ENCODE measurements around the gene IRF2BP1.
"Not testable (repeated sequence)": the region's sequence is repeated elsewhere in the genome, so short reads cannot be mapped to it uniquely, and the experiment has no call there.

The IRF2BP1 gene

GRCh38 chr19:45881082-45881908, 4.6 kb downstream of the IRF2BP1 start:
- DNase-seq = peak; percentile 35

GRCh38 chr19:45879971-45880370, 6.0 kb downstream of the IRF2BP1 start:
- no peak for DNase-seq

- DNase-seq = no peak
These were observed 6.9 kb downstream of the IRF2BP1 start for GRCh38 chr19:45879055-45879454.

DNA sequence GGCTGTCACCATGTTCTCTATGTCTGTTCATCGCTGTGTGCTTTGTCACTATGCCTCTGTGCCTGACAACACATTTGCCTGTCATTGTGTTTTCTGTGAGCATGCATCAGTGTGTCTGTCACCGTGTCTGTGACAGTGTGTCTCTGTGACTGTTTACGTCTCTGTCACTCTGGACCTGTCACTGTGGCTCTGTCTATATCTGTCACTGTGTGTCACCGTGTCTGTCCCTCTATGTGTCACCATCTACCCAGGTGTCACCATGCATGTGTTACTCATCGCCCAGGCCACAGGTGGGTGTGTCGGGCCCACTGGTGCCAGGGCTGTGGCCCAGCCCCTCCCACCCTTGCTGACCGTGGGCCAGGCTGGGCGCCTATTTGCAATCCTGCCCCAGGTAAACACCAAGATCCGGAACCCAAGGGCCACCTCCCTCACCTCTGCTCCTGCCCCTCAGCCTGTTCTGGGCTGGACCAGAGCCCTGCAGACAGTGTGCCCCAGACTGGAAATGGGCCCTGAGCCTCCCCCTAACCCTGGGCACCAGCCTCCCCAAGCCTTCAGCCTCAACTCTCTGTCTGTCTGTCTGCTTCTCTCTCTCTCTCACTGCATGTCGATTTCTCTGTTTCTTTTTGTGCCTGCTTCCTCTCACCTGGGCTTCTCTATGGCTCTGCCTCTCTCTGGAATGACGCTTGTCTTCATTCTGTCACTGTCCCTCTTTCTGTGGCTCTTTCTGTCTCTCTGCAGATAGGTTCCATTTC, 7.7 kb downstream of the IRF2BP1 start:
- DNase-seq = no peak

- DNase-seq = no peak
These were observed 9.3 kb downstream of the IRF2BP1 start for GRCh38 chr19:45876411-45877197.

GRCh38 chr19:45876161-45876410, 9.9 kb downstream of the IRF2BP1 start:
- peak; percentile 52 for DNase-seq

DNA sequence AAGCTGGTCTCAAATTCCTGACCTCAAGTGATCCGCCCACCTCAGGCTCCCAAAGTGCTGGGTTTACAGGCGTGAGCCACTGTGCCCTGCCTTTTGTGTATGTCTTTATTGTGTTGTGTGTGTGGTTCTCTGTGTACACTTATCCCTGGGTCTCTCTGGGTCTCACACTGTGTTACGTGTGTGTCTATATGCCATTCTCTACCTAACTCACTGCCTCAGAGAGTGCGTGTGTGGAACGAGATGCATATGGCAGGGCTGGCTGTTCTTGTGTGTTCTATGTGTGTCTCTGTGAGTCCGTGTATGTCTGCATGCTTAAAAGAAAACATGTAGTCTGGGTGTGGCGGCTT, 11.3 kb downstream of the IRF2BP1 start:
- DNase-seq = no peak

- no peak for DNase-seq
These were observed 12.6 kb downstream of the IRF2BP1 start for GRCh38 chr19:45873219-45873772.

GRCh38 chr19:45872095-45872919, 13.6 kb downstream of the IRF2BP1 start:
- DNase-seq = no peak

DNA sequence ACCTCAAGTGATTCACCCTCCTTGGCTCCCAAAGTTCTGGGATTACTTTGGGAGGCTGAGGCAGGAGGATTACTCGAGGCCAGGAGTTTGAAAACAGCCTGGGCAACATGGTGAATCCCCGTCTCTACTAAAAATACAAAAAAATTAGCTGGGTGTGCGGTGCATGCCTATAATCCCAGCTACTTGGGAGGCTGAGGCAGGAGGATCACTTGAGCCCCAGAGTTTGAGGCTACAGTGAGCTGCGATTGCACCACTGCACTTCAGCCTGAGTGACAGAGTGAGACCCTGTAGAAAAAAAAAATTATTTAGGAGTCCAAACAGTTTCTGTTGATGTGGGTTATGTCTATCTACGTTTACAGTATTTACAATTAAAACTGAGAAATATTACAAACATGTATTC, 15.1 kb downstream of the IRF2BP1 start:
- no peak for DNase-seq

- not testable (repeated sequence) for DNase-seq
These were observed 18.7 kb downstream of the IRF2BP1 start for GRCh38 chr19:45867241-45867640.

GRCh38 chr19:45866400-45867176, 19.4 kb downstream of the IRF2BP1 start:
- no peak for DNase-seq

DNA sequence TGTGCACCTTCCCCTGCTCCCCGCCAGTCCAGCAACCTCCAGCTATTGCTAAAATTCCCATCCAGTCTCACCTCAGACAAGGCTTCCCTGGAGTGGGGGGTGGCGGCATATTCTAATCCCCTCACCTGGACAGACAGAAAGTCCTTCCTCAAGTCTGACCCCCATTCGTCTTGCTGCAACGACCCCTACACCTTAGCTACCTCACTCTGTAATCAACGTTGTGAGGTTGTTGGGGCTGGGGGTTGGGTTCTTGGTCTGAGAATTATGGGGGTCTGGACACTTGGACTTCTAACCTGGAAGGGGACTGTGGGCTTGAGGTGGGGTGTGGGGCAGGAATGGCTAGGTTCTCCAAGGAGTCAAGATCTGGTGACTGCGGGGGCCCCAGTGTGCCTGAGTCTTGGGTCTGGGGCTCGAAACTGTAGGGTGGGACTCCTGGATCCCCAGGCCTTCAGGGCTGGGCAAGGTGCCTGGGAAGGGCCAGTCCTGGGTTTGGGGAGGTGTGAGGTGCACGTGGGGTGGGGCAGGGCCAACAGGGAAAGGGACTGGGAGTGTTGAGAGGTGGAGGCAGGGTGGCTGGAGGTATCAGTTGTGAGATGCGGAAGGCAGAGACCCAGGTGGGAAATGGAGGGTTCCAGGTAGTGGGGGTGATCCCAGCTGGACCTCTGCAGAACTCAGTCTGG, 20.5 kb downstream of the IRF2BP1 start:
- DNase-seq = no peak

DNA sequence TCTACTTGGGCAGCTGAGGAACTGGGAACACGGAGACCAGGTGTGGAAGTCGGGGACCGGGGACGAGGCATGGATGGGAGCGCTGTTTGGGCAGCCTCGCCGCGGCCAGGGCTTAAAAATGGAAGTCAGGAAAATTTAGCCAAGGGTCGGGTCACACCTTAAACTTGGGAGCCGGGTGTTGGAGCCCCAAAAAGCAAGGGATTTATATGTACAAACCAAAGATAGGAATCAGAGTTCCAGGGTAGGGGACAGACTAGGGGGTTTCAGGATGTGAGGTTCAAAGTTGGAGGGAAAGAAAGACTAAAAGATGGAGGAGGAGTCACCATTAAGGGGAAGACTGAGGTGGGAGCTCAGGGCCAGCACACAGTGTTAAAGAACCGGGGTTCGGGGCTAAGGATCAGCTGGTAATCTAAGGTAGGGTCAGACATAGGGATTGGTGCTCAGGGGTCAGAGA, 21.3 kb downstream of the IRF2BP1 start:
- no peak for DNase-seq

- DNase-seq = peak; percentile 65
These were observed 21.9 kb downstream of the IRF2BP1 start, which contains the start of gene FOXA3 for GRCh38 chr19:45863840-45864628. Gene FOXA3, plus strand, starts transcription at chr19:45864326. Its CDS starts 131 bp downstream, at chr19:45864457.

GRCh38 chr19:45863335-45863839, 22.6 kb downstream of the IRF2BP1 start:
- DNase-seq = no peak

DNA sequence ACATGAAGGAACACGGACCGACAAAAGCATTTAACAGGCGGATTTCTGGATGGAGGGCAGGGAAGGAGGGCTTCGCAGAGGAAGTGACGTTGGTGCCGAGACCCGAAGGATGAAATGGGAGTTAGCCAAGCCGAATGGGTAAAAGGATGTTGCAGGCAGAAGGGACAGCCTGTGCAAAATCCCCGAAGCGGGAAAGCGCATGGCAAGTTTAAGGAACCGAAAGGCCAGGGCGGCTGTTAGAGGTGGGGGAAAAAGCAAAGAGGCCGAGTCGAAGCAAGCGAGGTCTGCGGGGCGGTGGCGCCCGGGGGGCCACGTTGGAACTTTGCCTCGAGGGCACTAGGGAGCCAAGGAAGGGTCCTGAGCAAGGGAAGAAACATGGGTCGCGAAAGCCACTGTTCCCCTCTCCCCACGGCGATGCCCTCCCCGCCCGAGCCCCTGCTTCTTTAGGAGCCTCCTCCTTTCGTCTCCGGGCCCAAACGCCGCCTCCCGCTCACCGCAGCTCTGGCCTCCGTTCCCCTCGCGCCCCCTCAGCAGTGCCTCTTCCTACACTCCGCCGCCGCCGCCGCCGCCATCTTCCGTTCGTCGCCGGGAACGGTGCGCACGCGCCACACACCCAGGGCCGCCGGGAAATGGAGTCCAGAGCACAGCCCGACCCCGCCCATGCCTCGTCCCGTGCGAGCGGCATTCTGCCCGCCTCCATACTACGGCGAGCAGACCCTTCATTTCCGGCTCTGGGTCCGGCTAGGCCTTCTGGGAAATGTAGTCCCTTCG, 23.2 kb downstream of the IRF2BP1 start, which contains the start of gene SYMPK:
Gene SYMPK (minus strand): TSS at position 584 of the 771 bp plus-strand sequence. CDS start 8,652 bp downstream, outside the sequence.
- DNase-seq = peak; percentile 100

- no peak for DNase-seq
These were observed 23.7 kb downstream of the IRF2BP1 start for GRCh38 chr19:45862271-45862563.

All from activated CD4-positive, alpha-beta T cell treated with anti-CD3 and anti-CD28 coated beads, Interleukin-2, amount 50 U/mL, for 16 hours (primary cell).